Measurements from ENCODE around the gene C1orf146.

Gene C1orf146

DNA sequence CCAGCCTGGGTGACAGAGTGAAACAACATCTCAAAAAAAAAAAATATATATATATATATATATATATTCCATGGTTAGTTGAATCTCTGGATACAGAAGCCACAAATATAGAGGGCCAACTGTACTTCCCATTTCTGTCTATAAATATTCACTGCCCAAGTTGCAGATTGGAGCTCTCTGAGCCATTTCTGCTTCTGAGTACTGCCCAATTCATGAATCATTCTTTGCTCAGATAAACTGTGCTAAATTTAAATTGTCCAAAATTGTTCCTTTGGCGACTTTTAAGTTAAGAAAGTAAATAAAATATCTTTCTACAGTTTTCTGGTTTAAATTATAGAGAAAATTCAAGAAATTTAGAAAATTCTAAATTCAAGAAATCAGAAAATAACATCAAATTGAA, 23.2 kb upstream of the C1orf146 start:
- no peak overlapping the region for H3K9ac ChIP-seq (ENCODE audit: low read depth, low read length, poor library complexity)
- no peaks in the 10 kb centered on the region for H3K27me3 ChIP-seq (ENCODE audit: control insufficient read depth in 3 of 3, insufficient read depth in 3 of 3, low read depth in 1 of 3, low read length in 3 of 3)
- no CpG with 5 or more reads among the region's 1 CpG for WGBS, 2 donors (ENCODE audit: extremely low coverage in 2 of 2, insufficient read length in 2 of 2, insufficient replicate concordance in 1 of 2)
- H3K4me2 ChIP-seq (ENCODE audit: insufficient read depth, low read length, poor library complexity, severe bottlenecking), result no peak overlapping the region
- H3K23ac ChIP-seq (ENCODE audit: low read depth, low read length, poor library complexity), result no peak overlapping the region
- no peaks in the 10 kb centered on the region for H3K36me3 ChIP-seq (replicated peaks in 1 of 2; ENCODE audit: control insufficient read depth in 2 of 2, insufficient read depth in 2 of 2, low read length in 2 of 2)
- no peak overlapping the region for H2BK5ac ChIP-seq (ENCODE audit: low read length)
- no peak overlapping the region for H3K14ac ChIP-seq (ENCODE audit: low read length)
- no peak overlapping the region for H4K8ac ChIP-seq (ENCODE audit: low read depth, low read length)
- H3K9me3 ChIP-seq (replicated peaks in 1 of 2; ENCODE audit: control insufficient read depth in 2 of 2, insufficient read depth in 1 of 2, low read depth in 1 of 2, low read length in 2 of 2), result no peaks in the 10 kb centered on the region
- no peak overlapping the region for H2BK12ac ChIP-seq (ENCODE audit: low read length)
- H3K4me1 ChIP-seq (ENCODE audit: control insufficient read depth in 2 of 2, insufficient read depth in 1 of 2, low read depth in 1 of 2, low read length in 2 of 2), result no peaks in the 10 kb centered on the region
- H3K27ac ChIP-seq (replicated peaks; ENCODE audit: low read length), result no peak overlapping the region
- no peaks in the 10 kb centered on the region for H3K79me1 ChIP-seq (ENCODE audit: low read depth, low read length)
- DNase-seq (ENCODE audit: low spot score), result no peak
- no peak overlapping the region for H2BK120ac ChIP-seq (ENCODE audit: low read depth, low read length)
- no peak overlapping the region for H3K4me3 ChIP-seq (ENCODE audit: low read length in 2 of 2)
- H2AK5ac ChIP-seq (ENCODE audit: low read depth, low read length), result no peak overlapping the region
- no peak overlapping the region for H4K91ac ChIP-seq (ENCODE audit: low read depth, low read length, poor library complexity)
- no peak overlapping the region for H2BK15ac ChIP-seq (ENCODE audit: low read length)
- H3K18ac ChIP-seq (ENCODE audit: low read length), result no peak overlapping the region
- H3K4ac ChIP-seq (ENCODE audit: low read length), result no peak overlapping the region
- no peak overlapping the region for H2AFZ ChIP-seq (ENCODE audit: low read length)

DNA sequence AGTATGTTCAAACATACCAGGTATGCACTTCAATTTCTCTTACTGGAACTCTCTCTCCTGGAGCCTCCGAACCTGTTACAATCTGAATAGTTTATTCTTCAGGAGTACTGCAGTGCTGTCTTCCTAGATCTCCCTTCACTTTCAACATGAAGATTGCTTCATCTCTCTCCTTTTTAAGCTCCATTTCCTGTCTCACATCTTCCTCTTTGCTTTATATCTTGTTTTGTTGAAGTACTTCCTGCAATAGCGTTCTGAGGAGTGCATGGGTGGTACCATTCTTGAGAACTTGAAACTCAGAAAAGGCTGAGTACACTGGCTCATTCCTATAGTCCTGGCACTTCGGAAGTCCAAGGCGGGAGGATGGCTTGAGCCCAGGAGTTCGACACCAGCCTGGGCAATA, 15.7 kb upstream of the C1orf146 start:
- Histone ChIP-seq H3K36me3 (replicated peaks in 1 of 2; ENCODE audit: control insufficient read depth in 2 of 2, insufficient read depth in 2 of 2, low read length in 2 of 2) (no peaks in the 10 kb centered on the region), H3K27ac (replicated peaks; ENCODE audit: low read length) (no peak overlapping the region), H3K4ac (ENCODE audit: low read length) (no peak overlapping the region), H2BK12ac (ENCODE audit: low read length) (no peak overlapping the region), H4K91ac (ENCODE audit: low read depth, low read length, poor library complexity) (no peak overlapping the region), H3K4me3 (ENCODE audit: low read length in 2 of 2) (no peak overlapping the region), H3K79me1 (ENCODE audit: low read depth, low read length) (no peaks in the 10 kb centered on the region), H2BK120ac (ENCODE audit: low read depth, low read length) (no peak overlapping the region), H3K23ac (ENCODE audit: low read depth, low read length, poor library complexity) (no peak overlapping the region), H3K14ac (ENCODE audit: low read length) (no peak overlapping the region), H3K18ac (ENCODE audit: low read length) (no peak overlapping the region), H4K8ac (ENCODE audit: low read depth, low read length) (no peak overlapping the region), H2BK5ac (ENCODE audit: low read length) (no peak overlapping the region), H2AK5ac (ENCODE audit: low read depth, low read length) (no peak overlapping the region), H3K4me1 (ENCODE audit: control insufficient read depth in 2 of 2, insufficient read depth in 1 of 2, low read depth in 1 of 2, low read length in 2 of 2) (no peaks in the 10 kb centered on the region), H3K4me2 (ENCODE audit: insufficient read depth, low read length, poor library complexity, severe bottlenecking) (no peak overlapping the region), H3K27me3 (ENCODE audit: control insufficient read depth in 3 of 3, insufficient read depth in 3 of 3, low read depth in 1 of 3, low read length in 3 of 3) (no peaks in the 10 kb centered on the region), H3K9ac (ENCODE audit: low read depth, low read length, poor library complexity) (no peak overlapping the region), H2BK15ac (ENCODE audit: low read length) (no peak overlapping the region), H3K9me3 (replicated peaks in 1 of 2; ENCODE audit: control insufficient read depth in 2 of 2, insufficient read depth in 1 of 2, low read depth in 1 of 2, low read length in 2 of 2) (peaks cover 0 to 4% of the 10 kb centered on the region in 2 donors), H2AFZ (ENCODE audit: low read length) (no peak overlapping the region)
- no CpG with 5 or more reads among the region's 5 CpGs for WGBS, 2 donors (ENCODE audit: extremely low coverage in 2 of 2, insufficient read length in 2 of 2, insufficient replicate concordance in 1 of 2)
- no peak for DNase-seq (ENCODE audit: low spot score)

DNA sequence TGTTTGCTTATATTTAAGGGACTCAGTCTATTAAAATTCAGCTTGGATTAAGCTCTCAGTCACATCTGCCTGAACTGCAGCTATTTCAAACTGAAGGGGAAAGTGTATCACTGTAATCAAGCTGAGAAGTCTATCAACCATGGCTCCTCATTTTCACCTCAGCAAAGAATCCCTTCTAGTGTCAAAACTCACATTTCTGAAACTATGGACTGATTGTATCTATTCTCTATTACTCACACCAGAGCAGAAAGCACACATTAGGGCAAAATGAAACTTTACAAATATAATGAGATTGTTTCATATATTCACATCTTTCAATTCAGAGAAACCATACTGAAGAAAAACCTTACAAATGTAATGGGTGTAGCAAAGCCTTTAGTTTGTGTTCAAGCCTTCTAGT, 14.6 kb upstream of the C1orf146 start:
- Histone ChIP-seq H2AFZ (ENCODE audit: low read length) (no peak overlapping the region), H4K8ac (ENCODE audit: low read depth, low read length) (no peak overlapping the region), H3K9me3 (replicated peaks in 1 of 2; ENCODE audit: control insufficient read depth in 2 of 2, insufficient read depth in 1 of 2, low read depth in 1 of 2, low read length in 2 of 2) (peaks cover 0 to 4% of the 10 kb centered on the region in 2 donors), H4K91ac (ENCODE audit: low read depth, low read length, poor library complexity) (no peak overlapping the region), H2BK12ac (ENCODE audit: low read length) (no peak overlapping the region), H3K79me1 (ENCODE audit: low read depth, low read length) (no peaks in the 10 kb centered on the region), H3K9ac (ENCODE audit: low read depth, low read length, poor library complexity) (no peak overlapping the region), H3K27me3 (ENCODE audit: control insufficient read depth in 3 of 3, insufficient read depth in 3 of 3, low read depth in 1 of 3, low read length in 3 of 3) (no peaks in the 10 kb centered on the region), H2BK15ac (ENCODE audit: low read length) (no peak overlapping the region), H3K36me3 (replicated peaks in 1 of 2; ENCODE audit: control insufficient read depth in 2 of 2, insufficient read depth in 2 of 2, low read length in 2 of 2) (no peaks in the 10 kb centered on the region), H3K4me3 (ENCODE audit: low read length in 2 of 2) (no peak overlapping the region), H3K4me2 (ENCODE audit: insufficient read depth, low read length, poor library complexity, severe bottlenecking) (no peak overlapping the region), H3K4me1 (ENCODE audit: control insufficient read depth in 2 of 2, insufficient read depth in 1 of 2, low read depth in 1 of 2, low read length in 2 of 2) (no peaks in the 10 kb centered on the region), H2AK5ac (ENCODE audit: low read depth, low read length) (no peak overlapping the region), H3K18ac (ENCODE audit: low read length) (no peak overlapping the region), H2BK5ac (ENCODE audit: low read length) (no peak overlapping the region), H3K14ac (ENCODE audit: low read length) (no peak overlapping the region), H3K23ac (ENCODE audit: low read depth, low read length, poor library complexity) (no peak overlapping the region), H2BK120ac (ENCODE audit: low read depth, low read length) (no peak overlapping the region), H3K27ac (replicated peaks; ENCODE audit: low read length) (no peak overlapping the region), H3K4ac (ENCODE audit: low read length) (no peak overlapping the region)
- no peak for DNase-seq (ENCODE audit: low spot score)

DNA sequence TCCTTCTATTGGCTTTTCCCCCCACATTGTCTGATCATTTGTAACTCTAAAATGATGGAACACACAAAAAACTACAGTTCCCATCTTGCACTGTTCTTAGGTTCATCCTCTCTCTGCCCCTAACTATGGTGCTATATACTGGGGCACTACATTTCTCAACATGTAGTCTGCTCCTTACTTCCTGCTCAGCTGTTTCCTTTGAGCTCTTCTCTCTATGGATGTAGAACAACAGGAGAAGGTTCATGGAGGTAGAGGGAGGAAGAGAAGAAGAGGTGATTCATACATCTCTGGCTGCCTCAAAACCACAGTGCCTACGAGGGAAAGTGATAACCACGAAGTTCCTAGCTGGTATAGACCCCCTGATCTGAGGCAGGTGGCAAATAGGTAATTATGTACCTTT, 7.0 kb upstream of the C1orf146 start:
- Histone ChIP-seq H3K79me1 (ENCODE audit: low read depth, low read length) (no peaks in the 10 kb centered on the region), H3K4me3 (ENCODE audit: low read length in 2 of 2) (no peak overlapping the region), H3K4me1 (ENCODE audit: control insufficient read depth in 2 of 2, insufficient read depth in 1 of 2, low read depth in 1 of 2, low read length in 2 of 2) (no peaks in the 10 kb centered on the region), H4K91ac (ENCODE audit: low read depth, low read length, poor library complexity) (no peak overlapping the region), H2AFZ (ENCODE audit: low read length) (no peak overlapping the region), H3K14ac (ENCODE audit: low read length) (no peak overlapping the region), H3K27me3 (ENCODE audit: control insufficient read depth in 3 of 3, insufficient read depth in 3 of 3, low read depth in 1 of 3, low read length in 3 of 3) (no peaks in the 10 kb centered on the region), H4K8ac (ENCODE audit: low read depth, low read length) (no peak overlapping the region), H2AK5ac (ENCODE audit: low read depth, low read length) (no peak overlapping the region), H3K4me2 (ENCODE audit: insufficient read depth, low read length, poor library complexity, severe bottlenecking) (no peak overlapping the region), H2BK12ac (ENCODE audit: low read length) (no peak overlapping the region), H3K9ac (ENCODE audit: low read depth, low read length, poor library complexity) (no peak overlapping the region), H3K27ac (replicated peaks; ENCODE audit: low read length) (no peak overlapping the region), H3K23ac (ENCODE audit: low read depth, low read length, poor library complexity) (no peak overlapping the region), H3K4ac (ENCODE audit: low read length) (no peak overlapping the region), H3K18ac (ENCODE audit: low read length) (no peak overlapping the region), H2BK15ac (ENCODE audit: low read length) (no peak overlapping the region), H3K36me3 (replicated peaks in 1 of 2; ENCODE audit: control insufficient read depth in 2 of 2, insufficient read depth in 2 of 2, low read length in 2 of 2) (no peaks in the 10 kb centered on the region), H2BK5ac (ENCODE audit: low read length) (no peak overlapping the region), H3K9me3 (replicated peaks in 1 of 2; ENCODE audit: control insufficient read depth in 2 of 2, insufficient read depth in 1 of 2, low read depth in 1 of 2, low read length in 2 of 2) (peaks cover 0 to 4% of the 10 kb centered on the region in 2 donors), H2BK120ac (ENCODE audit: low read depth, low read length) (no peak overlapping the region)
- DNase-seq (ENCODE audit: low spot score), result no peak
- WGBS, 2 donors (ENCODE audit: extremely low coverage in 2 of 2, insufficient read length in 2 of 2, insufficient replicate concordance in 1 of 2), result no CpG with 5 or more reads among the region's 2 CpGs

All from neuronal stem cell (in vitro differentiated cells).